Measurements from ENCODE around the gene HES5. TPM values are rescaled to one million over a fixed set of nuclear protein-coding genes. Genes with fewer than 3 reads are reported as not detected.

HES5 gene
- total and polyA plus RNA-seq, 5 donors from 2014 or later, result not detected

DNA sequence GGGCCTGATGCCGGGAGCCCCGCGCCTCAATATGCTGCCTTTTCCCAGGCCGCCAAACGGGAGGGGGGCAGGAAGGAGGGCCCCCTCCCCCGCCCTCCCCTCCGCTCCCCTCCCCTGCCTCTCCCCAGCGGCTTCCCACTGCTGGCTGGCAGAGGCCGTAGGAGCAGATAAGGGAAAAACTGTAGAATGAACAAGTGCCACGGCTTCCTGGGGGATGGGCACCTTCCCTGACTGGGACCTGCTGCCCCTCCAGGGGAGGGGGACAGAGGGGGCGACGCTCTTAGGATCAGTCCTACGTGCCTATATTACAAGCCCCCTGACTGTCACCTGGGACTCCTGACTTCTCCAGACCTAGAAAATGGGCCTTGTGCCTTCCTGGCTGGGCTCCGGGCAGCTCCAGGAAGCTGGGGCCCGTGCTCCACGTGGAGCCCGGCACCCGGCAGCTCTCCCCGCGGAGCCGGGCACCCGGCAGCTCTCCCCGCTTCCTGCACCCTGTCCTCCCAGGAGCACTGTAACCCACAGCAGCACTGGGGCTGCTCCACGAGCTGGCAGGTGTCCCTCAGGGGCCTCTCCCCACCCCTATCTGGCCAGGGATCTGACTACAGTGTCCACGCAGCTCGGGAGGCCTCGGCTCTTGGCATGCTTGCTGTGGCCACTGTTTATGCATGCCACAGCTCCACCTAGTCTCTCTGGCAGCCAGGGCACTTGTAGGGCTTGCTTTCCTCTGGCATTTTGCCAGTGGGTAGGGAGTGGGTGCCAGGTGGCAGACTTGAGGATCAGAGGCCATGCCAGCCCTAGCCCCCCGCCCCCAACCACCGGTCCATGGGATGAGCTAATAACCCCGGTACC is 674 bp upstream of the HES5 start:
- no peaks in the 10 kb centered on the region for H3K9me3 ChIP-seq (ENCODE audit: control insufficient read depth in 2 of 2, low read length in 2 of 2)
- ATAC-seq (ENCODE audit: low read depth in 2 of 2), result no peak
- H3K36me3 ChIP-seq (ENCODE audit: control insufficient read depth, insufficient read depth, low read length), result no peaks in the 10 kb centered on the region
- peaks cover 3% of the 10 kb centered on the region for H3K27me3 ChIP-seq (ENCODE audit: control insufficient read depth, insufficient read depth, low read length)
- H3K27ac ChIP-seq (ENCODE audit: insufficient read depth, low read length, poor library complexity, severe bottlenecking), result no peak overlapping the region
- H3K9me3 Mint-ChIP-seq, result no peaks in the 10 kb centered on the region
- H3K27ac Mint-ChIP-seq, result no peak overlapping the region
- H3K4me3 Mint-ChIP-seq, result peak overlapping the region; percentile 56 to 74 (median 62)
- H3K4me1 Mint-ChIP-seq, result peaks cover 0 to 28% (median 5%) of the 10 kb centered on the region in 4 donors
- peaks cover 53% of the 10 kb centered on the region for H3K27me3 Mint-ChIP-seq
- no peak overlapping the region for H3K4me3 ChIP-seq (ENCODE audit: low read depth, low read length)
- peaks cover 35% of the 10 kb centered on the region for H3K4me1 ChIP-seq (ENCODE audit: control insufficient read depth, insufficient read depth, low read length, poor library complexity, severe bottlenecking)
- H3K36me3 Mint-ChIP-seq, result no peaks in the 10 kb centered on the region
- no peak for DNase-seq

DNA sequence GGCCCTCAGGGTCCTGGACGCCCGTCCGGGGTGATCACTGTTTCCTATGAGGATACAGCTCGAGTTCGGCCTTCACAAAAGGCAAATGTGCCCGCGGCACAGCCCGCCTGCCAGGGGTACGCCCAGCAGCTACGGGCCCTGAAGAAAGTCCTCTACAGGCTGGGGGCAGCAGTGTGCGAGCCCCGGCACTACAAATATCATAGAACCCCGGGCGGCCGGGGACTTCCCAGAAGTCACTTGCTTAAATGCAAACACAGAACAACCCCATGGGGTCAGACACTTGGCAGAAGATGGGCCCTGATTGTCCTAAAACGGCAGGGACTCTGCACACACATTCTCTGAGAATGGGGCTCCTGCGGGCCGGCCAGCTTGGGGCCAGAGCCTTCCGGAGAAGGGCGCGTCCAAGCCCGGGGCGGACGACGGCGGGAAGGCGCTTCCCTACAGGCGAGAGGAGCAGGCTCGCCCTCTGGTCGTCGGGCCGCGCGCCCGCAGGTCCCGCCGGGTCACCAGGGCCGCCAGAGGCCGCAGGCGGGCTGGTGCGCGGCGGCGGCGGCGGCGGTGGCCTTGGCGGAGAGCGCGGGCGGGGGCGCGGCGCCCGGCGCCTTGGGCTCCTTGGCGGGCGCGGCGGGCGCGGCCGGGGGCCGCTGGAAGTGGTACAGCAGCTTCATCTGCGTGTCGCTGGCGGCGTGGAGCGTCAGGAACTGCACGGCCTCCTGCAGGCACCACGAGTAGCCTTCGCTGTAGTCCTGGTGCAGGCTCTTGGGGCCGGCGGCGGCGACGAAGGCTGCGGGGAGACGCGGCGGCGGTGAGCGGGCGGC is 888 bp downstream of the HES5 start:
- Mint-ChIP-seq H3K27me3 (peaks cover 46% of the 10 kb centered on the region), H3K4me3 (peak overlapping the region; percentile 74 to 87 (median 81)), H3K27ac (no peak overlapping the region), H3K4me1 (peaks cover 1 to 39% (median 16%) of the 10 kb centered on the region in 4 donors), H3K36me3 (no peaks in the 10 kb centered on the region), H3K9me3 (no peaks in the 10 kb centered on the region)
- DNase-seq (peak in 2 of 3 donors; percentile 34 to 50), ATAC-seq (ENCODE audit: low read depth in 2 of 2) (no peak)
- no peak overlapping the region for H3K4me3 ChIP-seq (ENCODE audit: low read depth, low read length)
- H3K36me3 ChIP-seq (ENCODE audit: control insufficient read depth, insufficient read depth, low read length), result no peaks in the 10 kb centered on the region
- peaks cover 3% of the 10 kb centered on the region for H3K27me3 ChIP-seq (ENCODE audit: control insufficient read depth, insufficient read depth, low read length)
- H3K27ac ChIP-seq (ENCODE audit: insufficient read depth, low read length, poor library complexity, severe bottlenecking), result no peak overlapping the region
- H3K9me3 ChIP-seq (ENCODE audit: control insufficient read depth in 2 of 2, low read length in 2 of 2), result no peaks in the 10 kb centered on the region
- H3K4me1 ChIP-seq (ENCODE audit: control insufficient read depth, insufficient read depth, low read length, poor library complexity, severe bottlenecking), result peaks cover 51% of the 10 kb centered on the region

DNA sequence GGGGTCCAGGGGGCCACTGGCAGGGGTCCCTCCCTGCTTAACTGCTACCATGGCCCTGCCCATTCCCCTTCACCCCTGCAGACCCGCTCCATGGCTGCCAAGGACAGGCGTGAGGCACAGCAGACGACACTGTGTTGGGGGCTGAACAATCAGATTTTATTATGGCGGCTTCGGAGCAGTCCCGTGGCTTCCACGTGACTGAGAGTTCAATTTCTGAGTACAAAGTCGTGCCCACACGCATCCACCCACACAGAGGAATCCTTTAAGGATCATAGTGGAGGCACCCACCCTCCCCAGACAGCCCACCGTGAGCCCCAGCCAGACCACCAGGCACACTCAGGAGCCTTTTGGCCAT is 1.5 kb downstream of the HES5 start:
- H3K27ac Mint-ChIP-seq, result no peak overlapping the region
- peaks cover 41% of the 10 kb centered on the region for H3K27me3 Mint-ChIP-seq
- H3K9me3 Mint-ChIP-seq, result no peaks in the 10 kb centered on the region
- H3K36me3 Mint-ChIP-seq, result no peaks in the 10 kb centered on the region
- H3K4me3 Mint-ChIP-seq, result peak overlapping the region; percentile 74 to 87 (median 81)
- H3K27me3 ChIP-seq (ENCODE audit: control insufficient read depth, insufficient read depth, low read length), result peaks cover 3% of the 10 kb centered on the region
- DNase-seq (no peak), ATAC-seq (ENCODE audit: low read depth in 2 of 2) (no peak)
- H3K4me1 Mint-ChIP-seq, result peaks cover 6 to 42% (median 21%) of the 10 kb centered on the region in 4 donors
- no peak overlapping the region for H3K27ac ChIP-seq (ENCODE audit: insufficient read depth, low read length, poor library complexity, severe bottlenecking)
- H3K4me3 ChIP-seq (ENCODE audit: low read depth, low read length), result no peak overlapping the region
- H3K4me1 ChIP-seq (ENCODE audit: control insufficient read depth, insufficient read depth, low read length, poor library complexity, severe bottlenecking), result peaks cover 56% of the 10 kb centered on the region
- H3K36me3 ChIP-seq (ENCODE audit: control insufficient read depth, insufficient read depth, low read length), result no peaks in the 10 kb centered on the region
- no peaks in the 10 kb centered on the region for H3K9me3 ChIP-seq (ENCODE audit: control insufficient read depth in 2 of 2, low read length in 2 of 2)

DNA sequence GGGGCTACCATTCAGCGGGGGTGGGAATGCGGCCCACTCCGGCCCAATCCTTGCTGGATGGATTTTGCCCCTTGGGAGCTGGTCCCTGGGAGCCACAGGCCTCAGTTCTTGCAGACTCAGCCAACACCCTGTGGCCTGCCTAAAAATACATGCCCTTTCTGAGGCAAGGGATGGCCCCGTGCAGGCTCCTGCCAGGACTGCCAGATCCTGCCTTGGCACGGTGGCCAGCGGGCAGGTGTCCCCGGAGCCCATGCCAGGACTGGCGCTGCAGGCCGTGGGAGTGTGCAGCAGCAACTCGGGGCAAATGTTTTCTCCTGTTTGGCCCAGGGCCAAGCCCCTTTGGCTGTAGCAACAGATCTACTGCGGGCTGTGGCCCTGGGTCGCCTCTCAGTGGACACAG is 2.0 kb downstream of the HES5 start:
- H3K4me1 ChIP-seq (ENCODE audit: control insufficient read depth, insufficient read depth, low read length, poor library complexity, severe bottlenecking), result peaks cover 62% of the 10 kb centered on the region
- H3K27me3 Mint-ChIP-seq, result peaks cover 37% of the 10 kb centered on the region
- peak overlapping the region in 1 of 4 donors; percentile 87 for H3K4me3 Mint-ChIP-seq
- no peak overlapping the region for H3K27ac Mint-ChIP-seq
- H3K27ac ChIP-seq (ENCODE audit: insufficient read depth, low read length, poor library complexity, severe bottlenecking), result no peak overlapping the region
- no peaks in the 10 kb centered on the region for H3K9me3 Mint-ChIP-seq
- H3K27me3 ChIP-seq (ENCODE audit: control insufficient read depth, insufficient read depth, low read length), result peaks cover 3% of the 10 kb centered on the region
- no peaks in the 10 kb centered on the region for H3K36me3 Mint-ChIP-seq
- peaks cover 11 to 47% (median 26%) of the 10 kb centered on the region in 4 donors for H3K4me1 Mint-ChIP-seq
- no peaks in the 10 kb centered on the region for H3K36me3 ChIP-seq (ENCODE audit: control insufficient read depth, insufficient read depth, low read length)
- no peaks in the 10 kb centered on the region for H3K9me3 ChIP-seq (ENCODE audit: control insufficient read depth in 2 of 2, low read length in 2 of 2)
- DNase-seq, result no peak
- no peak for ATAC-seq (ENCODE audit: low read depth in 2 of 2)
- H3K4me3 ChIP-seq (ENCODE audit: low read depth, low read length), result no peak overlapping the region

DNA sequence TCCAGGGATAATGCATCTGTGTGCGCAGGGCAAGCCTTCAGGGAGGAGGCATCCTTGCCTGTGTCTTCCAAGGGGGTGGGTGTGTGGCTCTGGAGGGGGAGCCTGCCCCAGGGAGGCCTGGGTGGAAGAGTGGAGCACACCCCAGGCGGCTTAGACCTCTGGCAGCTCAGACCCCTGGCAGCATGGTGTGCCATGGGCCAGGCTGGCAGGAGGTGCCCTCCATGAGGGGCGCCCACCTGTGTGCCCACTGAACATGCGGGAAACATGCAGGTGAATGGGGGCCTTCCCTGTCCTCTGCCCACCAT is 2.6 kb downstream of the HES5 start:
- H3K9me3 ChIP-seq (ENCODE audit: control insufficient read depth in 2 of 2, low read length in 2 of 2), result no peaks in the 10 kb centered on the region
- H3K27ac ChIP-seq (ENCODE audit: insufficient read depth, low read length, poor library complexity, severe bottlenecking), result no peak overlapping the region
- no peak for ATAC-seq (ENCODE audit: low read depth in 2 of 2)
- peaks cover 3% of the 10 kb centered on the region for H3K27me3 ChIP-seq (ENCODE audit: control insufficient read depth, insufficient read depth, low read length)
- Mint-ChIP-seq H3K4me1 (peaks cover 16 to 52% (median 30%) of the 10 kb centered on the region in 4 donors), H3K27me3 (peaks cover 32% of the 10 kb centered on the region), H3K36me3 (no peaks in the 10 kb centered on the region), H3K9me3 (no peaks in the 10 kb centered on the region), H3K27ac (no peak overlapping the region), H3K4me3 (peak overlapping the region; percentile 52 to 99 (median 78))
- no peak for DNase-seq
- peaks cover 67% of the 10 kb centered on the region for H3K4me1 ChIP-seq (ENCODE audit: control insufficient read depth, insufficient read depth, low read length, poor library complexity, severe bottlenecking)
- no peaks in the 10 kb centered on the region for H3K36me3 ChIP-seq (ENCODE audit: control insufficient read depth, insufficient read depth, low read length)
- no peak overlapping the region for H3K4me3 ChIP-seq (ENCODE audit: low read depth, low read length)

DNA sequence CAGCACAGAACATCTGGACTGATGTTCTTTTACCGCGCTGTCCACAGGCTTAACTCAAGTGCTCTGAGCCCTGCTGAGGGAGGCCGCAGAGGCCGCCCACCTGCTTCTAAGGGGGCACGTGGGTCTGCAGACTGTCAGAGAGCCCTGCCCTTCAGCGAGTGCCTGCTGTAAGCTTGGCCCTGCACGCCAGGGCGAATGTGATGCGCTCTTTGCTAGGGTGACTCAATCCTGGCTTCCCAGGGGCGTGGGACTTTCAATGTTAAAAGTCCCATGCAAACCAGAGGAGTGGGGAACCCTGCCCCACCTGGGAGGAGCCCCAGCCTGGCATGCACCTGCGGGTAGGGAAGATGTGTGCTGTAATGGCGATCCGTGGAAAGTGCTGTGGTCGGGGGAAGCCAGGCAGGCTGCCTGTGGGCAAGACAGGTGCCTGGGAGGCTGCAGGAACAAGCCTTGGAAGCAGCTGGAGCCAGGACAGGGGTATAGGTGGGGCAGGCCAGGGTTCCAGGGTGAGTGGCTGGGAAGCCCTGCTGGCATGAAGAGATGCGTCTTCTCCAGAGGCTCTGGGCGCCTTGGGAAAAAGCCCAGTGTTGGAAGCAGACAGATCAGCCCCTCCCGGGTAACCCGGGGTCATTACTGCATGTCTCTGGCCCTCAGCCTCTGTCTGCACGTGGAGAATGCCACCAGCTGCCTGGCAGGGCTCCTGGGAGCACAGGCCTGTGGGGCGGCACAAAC is 3.1 kb downstream of the HES5 start:
- Mint-ChIP-seq H3K36me3 (no peaks in the 10 kb centered on the region), H3K4me1 (peaks cover 18 to 55% (median 34%) of the 10 kb centered on the region in 4 donors), H3K4me3 (peak overlapping the region; percentile 63 to 99 (median 94)), H3K27ac (peak overlapping the region in 2 of 3 donors; percentile 79 to 90), H3K9me3 (no peaks in the 10 kb centered on the region), H3K27me3 (peaks cover 30% of the 10 kb centered on the region)
- H3K4me1 ChIP-seq (ENCODE audit: control insufficient read depth, insufficient read depth, low read length, poor library complexity, severe bottlenecking), result peaks cover 69% of the 10 kb centered on the region
- H3K9me3 ChIP-seq (ENCODE audit: control insufficient read depth in 2 of 2, low read length in 2 of 2), result no peaks in the 10 kb centered on the region
- no peak overlapping the region for H3K4me3 ChIP-seq (ENCODE audit: low read depth, low read length)
- peak in 2 of 3 donors; percentile 37 to 53 for DNase-seq
- ATAC-seq (ENCODE audit: low read depth in 2 of 2), result no peak
- peak overlapping the region; percentile 57 for H3K27ac ChIP-seq (ENCODE audit: insufficient read depth, low read length, poor library complexity, severe bottlenecking)
- H3K36me3 ChIP-seq (ENCODE audit: control insufficient read depth, insufficient read depth, low read length), result no peaks in the 10 kb centered on the region
- peaks cover 2% of the 10 kb centered on the region for H3K27me3 ChIP-seq (ENCODE audit: control insufficient read depth, insufficient read depth, low read length)

DNA sequence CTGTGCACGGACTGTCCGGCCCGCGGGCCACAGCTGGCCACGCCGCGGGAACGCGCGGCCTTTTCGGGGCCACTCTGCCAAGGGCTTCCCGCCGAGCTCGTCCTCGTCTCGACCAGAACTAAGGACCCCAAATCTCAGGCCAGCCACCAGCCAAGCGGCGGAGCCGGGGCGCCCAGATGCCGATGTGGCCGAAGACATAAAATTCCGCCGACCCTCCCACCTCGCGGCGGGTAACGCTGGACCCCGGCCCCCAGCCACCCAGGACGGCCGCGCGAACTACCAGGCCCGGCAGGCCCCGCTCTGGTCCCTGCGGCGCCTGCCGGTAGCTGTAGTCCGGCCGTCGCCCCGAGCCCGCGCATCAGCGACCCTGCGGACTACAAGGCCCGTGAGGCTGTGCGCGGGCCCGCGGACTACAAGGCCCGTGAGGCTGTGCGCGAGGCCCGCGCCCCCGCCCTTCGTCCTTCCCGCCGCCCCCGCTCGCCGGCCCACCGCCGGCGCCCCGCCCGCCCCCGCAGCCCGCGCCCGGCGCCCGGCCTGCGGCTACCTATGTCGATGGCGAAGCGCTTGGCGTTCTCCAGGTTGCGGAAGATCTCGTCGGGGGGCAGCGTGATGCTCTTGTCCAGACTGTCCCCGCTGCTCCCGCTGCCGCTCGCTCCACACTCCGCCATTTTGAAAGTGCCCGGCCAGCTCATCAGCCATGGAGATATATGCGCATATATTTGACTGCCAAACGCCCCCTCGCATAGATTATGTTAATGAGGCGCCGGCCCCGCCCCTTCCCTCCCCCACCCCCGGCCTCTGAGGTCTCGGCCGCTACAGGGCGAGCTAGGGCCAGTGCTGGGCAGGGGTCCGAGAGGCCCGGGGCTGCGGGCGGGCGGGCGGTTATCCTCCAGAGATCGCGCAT is 3.9 kb downstream of the HES5 start, which contains the start of gene PANK4:
Gene PANK4, minus strand, starts transcription at position 677 of the 904 bp plus-strand sequence. Its CDS starts 9 bp downstream, at position 668.
- Mint-ChIP-seq H3K9me3 (no peaks in the 10 kb centered on the region), H3K36me3 (peaks cover 2% of the 10 kb centered on the region), H3K27me3 (peaks cover 23% of the 10 kb centered on the region), H3K27ac (peak within 1 kb of the TSS; percentile 79 to 98 (median 90)), H3K4me3 (peak within 1 kb of the TSS; percentile 93 to 99 (median 96)), H3K4me1 (peaks cover 18 to 55% (median 34%) of the 10 kb centered on the region in 4 donors)
- peak; percentile 84 to 97 (median 89) for DNase-seq
- peak within 1 kb of the TSS; percentile 80 for H3K27ac ChIP-seq (ENCODE audit: insufficient read depth, low read length, poor library complexity, severe bottlenecking)
- no peaks in the 10 kb centered on the region for H3K9me3 ChIP-seq (ENCODE audit: control insufficient read depth in 2 of 2, low read length in 2 of 2)
- H3K27me3 ChIP-seq (ENCODE audit: control insufficient read depth, insufficient read depth, low read length), result no peaks in the 10 kb centered on the region
- peaks cover 7% of the 10 kb centered on the region for H3K36me3 ChIP-seq (ENCODE audit: control insufficient read depth, insufficient read depth, low read length)
- peaks cover 69% of the 10 kb centered on the region for H3K4me1 ChIP-seq (ENCODE audit: control insufficient read depth, insufficient read depth, low read length, poor library complexity, severe bottlenecking)
- H3K4me3 ChIP-seq (ENCODE audit: low read depth, low read length), result peak within 1 kb of the TSS; percentile 84
- peak; percentile 91 to 95 for ATAC-seq (ENCODE audit: low read depth in 2 of 2)

Measured in CD4-positive, CD25-positive, alpha-beta regulatory T cell (primary cell).